ENCODE data around the gene YIPF3. TPM values are rescaled to one million over a fixed set of nuclear protein-coding genes. Genes with fewer than 3 reads are reported as not detected.

Gene YIPF3
- total RNA-seq, 1 experiment from 2014 or later = 65.1 TPM

DNA sequence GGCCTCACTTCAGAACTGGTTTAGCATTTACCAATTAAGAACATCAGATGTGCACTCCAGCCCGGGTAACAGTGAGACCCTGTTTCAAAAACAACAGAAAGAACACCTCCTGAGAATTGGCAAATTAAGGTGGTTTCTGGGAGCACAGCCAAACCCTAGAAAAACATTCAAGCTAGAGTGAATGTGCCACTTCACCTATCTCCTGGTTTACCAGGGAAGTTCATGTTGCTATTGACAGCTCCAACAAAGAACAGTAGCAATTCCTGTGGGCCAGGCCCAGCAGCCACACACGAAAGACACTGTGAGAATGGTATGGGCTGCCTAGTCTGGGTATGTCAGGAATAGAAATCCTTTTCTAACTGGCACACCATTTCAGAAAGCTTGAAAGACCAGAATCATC lies 5.1 kb upstream of the YIPF3 start:
- TF ChIP-seq, protein P1, sequence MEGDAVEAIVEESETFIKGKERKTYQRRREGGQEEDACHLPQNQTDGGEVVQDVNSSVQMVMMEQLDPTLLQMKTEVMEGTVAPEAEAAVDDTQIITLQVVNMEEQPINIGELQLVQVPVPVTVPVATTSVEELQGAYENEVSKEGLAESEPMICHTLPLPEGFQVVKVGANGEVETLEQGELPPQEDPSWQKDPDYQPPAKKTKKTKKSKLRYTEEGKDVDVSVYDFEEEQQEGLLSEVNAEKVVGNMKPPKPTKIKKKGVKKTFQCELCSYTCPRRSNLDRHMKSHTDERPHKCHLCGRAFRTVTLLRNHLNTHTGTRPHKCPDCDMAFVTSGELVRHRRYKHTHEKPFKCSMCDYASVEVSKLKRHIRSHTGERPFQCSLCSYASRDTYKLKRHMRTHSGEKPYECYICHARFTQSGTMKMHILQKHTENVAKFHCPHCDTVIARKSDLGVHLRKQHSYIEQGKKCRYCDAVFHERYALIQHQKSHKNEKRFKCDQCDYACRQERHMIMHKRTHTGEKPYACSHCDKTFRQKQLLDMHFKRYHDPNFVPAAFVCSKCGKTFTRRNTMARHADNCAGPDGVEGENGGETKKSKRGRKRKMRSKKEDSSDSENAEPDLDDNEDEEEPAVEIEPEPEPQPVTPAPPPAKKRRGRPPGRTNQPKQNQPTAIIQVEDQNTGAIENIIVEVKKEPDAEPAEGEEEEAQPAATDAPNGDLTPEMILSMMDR (IDR thresholded peaks at IDR 0.05; ENCODE audit: unreplicated experiment) = no peak
- POLR2A ChIA-PET = interaction anchor here (0.7 to 1.6 kb wide), 2 partner anchors 12 to 94 kb away, joined by 3 read pairs; partner anchors contain the start of genes ABCC10 and LRRC73

DNA sequence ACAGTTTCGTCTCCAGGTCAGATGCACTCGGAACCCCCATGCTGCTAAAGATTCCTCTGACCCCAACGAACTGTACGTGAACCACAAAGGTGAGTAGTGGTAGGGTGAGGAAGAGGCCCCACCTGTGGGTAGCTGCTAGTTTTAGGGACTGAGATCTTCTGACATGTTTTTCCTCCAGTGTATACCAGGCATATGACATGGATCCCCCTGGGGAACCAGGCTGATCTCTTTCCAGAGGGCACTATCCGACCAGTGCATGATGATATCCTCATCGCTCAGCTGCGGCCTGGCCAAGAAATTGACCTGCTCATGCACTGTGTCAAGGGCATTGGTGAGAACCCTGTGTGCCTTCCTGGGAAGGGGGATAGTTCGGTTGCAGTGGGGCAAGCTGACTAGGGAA lies 3.4 kb upstream of the YIPF3 start:
- BruUV-seq (replicated peaks) = TSS peak; percentile 0
- Mint-ChIP-seq H3K27me3 (ENCODE audit: insufficient read depth, unreplicated experiment) (no peaks in the 10 kb centered on the region), H3K9me3 (ENCODE audit: unreplicated experiment) (no peaks in the 10 kb centered on the region), H3K27ac (ENCODE audit: low read depth, unreplicated experiment) (no peak overlapping the region), H3K4me3 (ENCODE audit: unreplicated experiment) (no peak overlapping the region), H3K4me1 (ENCODE audit: insufficient read depth, unreplicated experiment) (peaks cover 16% of the 10 kb centered on the region), H3K36me3 (ENCODE audit: insufficient read depth, unreplicated experiment) (peaks cover under 1% of the 10 kb centered on the region)
- intact Hi-C loops (cut with micrococcal nuclease) = no loop called here
- no peak for DNase-seq (ENCODE audit: unreplicated experiment)
- POLR2A ChIA-PET = interaction anchor here (1.4 kb wide), 1 partner anchor 10 kb away, joined by 4 read pairs; the partner anchor contains the start of gene LRRC73
- TF ChIP-seq, protein P1 (IDR thresholded peaks at IDR 0.05; ENCODE audit: unreplicated experiment) = no peak
- CTCF ChIA-PET = interaction anchor here (0.9 kb wide), 1 partner anchor 16 kb away, joined by 4 read pairs; no protein-coding TSS in a partner anchor

More for the DNA sequence above, 5.1 kb upstream of the YIPF3 start:
- Mint-ChIP-seq H3K27me3 (ENCODE audit: insufficient read depth, unreplicated experiment) (no peaks in the 10 kb centered on the region), H3K36me3 (ENCODE audit: insufficient read depth, unreplicated experiment) (no peaks in the 10 kb centered on the region), H3K4me3 (ENCODE audit: unreplicated experiment) (no peak overlapping the region), H3K4me1 (ENCODE audit: insufficient read depth, unreplicated experiment) (peaks cover 5% of the 10 kb centered on the region), H3K9me3 (ENCODE audit: unreplicated experiment) (no peaks in the 10 kb centered on the region), H3K27ac (ENCODE audit: low read depth, unreplicated experiment) (no peak overlapping the region)
- DNase-seq (ENCODE audit: unreplicated experiment) = no peak
- intact Hi-C loops (cut with micrococcal nuclease) = no loop called here
- no TSS peak for BruUV-seq (replicated peaks)
- CTCF ChIA-PET = no interaction called here

DNA sequence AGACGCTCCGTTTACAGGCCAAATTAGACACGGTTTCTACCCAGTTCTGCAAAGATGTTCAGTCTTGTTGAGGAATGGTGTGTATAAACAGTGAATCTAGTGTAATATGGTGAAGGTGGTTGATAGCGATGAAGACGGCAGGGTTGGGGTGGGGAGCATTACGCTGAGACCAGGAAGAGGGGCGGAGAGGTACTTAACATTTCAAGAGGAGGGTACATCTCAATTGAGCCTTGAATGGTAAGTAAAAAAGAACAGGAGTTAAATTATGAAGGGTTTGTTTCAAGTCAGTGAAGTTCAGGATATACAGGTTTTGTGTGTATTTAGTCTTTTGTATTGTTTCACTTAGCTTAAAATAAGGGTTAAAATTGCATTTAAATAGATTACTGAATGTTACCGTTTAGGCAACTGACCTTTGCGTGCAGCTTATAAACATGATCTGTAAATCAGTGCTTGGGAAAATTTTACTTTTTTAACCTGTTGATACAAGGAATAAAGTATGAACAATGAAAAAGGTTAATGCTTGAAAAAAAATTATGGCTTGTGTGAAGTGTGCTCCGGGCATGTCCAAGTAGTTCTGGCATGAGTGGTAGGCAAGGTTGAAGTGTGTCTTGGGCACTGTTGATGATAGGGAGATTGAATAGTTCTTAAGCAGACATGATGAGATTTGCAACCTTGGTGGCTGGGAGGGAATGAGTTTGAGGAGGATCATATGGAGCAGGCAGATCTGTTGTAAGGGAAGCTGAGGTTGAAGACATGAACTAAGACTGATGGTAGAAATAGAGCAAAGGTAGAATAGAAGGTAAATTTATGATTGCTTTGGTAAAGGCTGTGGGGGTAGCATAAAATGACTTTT lies 1.0 kb upstream of the YIPF3 start:
- TF ChIP-seq, protein P1 (IDR thresholded peaks at IDR 0.05; ENCODE audit: unreplicated experiment) = no peak
- CTCF ChIA-PET = interaction anchor here (0.7 to 2.5 kb wide), 5 partner anchors 11 to 588 kb away, joined by 4 to 8 read pairs (median 4); partner anchors contain the start of gene CNPY3
- POLR2A ChIA-PET = interaction anchor here (0.7 to 3.8 kb wide), 26 partner anchors 8 to 772 kb away, joined by 3 to 27 read pairs (median 6); partner anchors contain the start of genes ABCC10, DLK2, DNPH1 and GTPBP2
- Mint-ChIP-seq H3K27ac (ENCODE audit: low read depth, unreplicated experiment) (no peak overlapping the region), H3K36me3 (ENCODE audit: insufficient read depth, unreplicated experiment) (peaks cover 20% of the 10 kb centered on the region), H3K4me1 (ENCODE audit: insufficient read depth, unreplicated experiment) (peaks cover 13% of the 10 kb centered on the region), H3K9me3 (ENCODE audit: unreplicated experiment) (no peaks in the 10 kb centered on the region), H3K27me3 (ENCODE audit: insufficient read depth, unreplicated experiment) (no peaks in the 10 kb centered on the region), H3K4me3 (ENCODE audit: unreplicated experiment) (no peak overlapping the region)
- peak; percentile 24 for DNase-seq (ENCODE audit: unreplicated experiment)
- intact Hi-C loops (cut with micrococcal nuclease) = loop anchor here (5.0 kb wide), 1 partner anchor 345 kb away; the partner anchor contains the start of gene SRF
- BruUV-seq (replicated peaks) = no TSS peak

DNA sequence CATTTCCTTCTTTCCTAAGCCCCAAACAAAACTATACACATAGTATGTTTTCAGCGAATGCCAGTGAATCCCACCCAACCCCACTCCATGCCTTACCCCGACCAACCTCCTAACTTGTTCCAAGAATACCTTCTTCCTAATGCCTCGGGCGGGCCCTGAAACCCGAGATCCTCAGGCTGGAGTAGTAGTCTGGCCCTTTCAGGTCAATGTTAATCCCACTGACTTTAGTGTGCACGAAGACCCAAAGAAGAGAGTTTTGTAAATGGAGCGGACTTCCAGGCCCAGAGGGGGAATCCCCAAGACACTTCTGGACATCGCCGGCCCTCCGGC lies 394 bp downstream of the YIPF3 start:
- POLR2A ChIA-PET = interaction anchor here (0.6 to 3.8 kb wide), 20 partner anchors 10 to 518 kb away, joined by 3 to 27 read pairs (median 7); partner anchors contain the start of genes ABCC10, DLK2, DNPH1 and GTPBP2
- H3K4me1 Mint-ChIP-seq (ENCODE audit: insufficient read depth, unreplicated experiment) = peaks cover 13% of the 10 kb centered on the region
- BruUV-seq (replicated peaks) = TSS peak; percentile 62
- TF ChIP-seq, protein P1 (IDR thresholded peaks at IDR 0.05; ENCODE audit: unreplicated experiment) = no peak
- H3K27ac Mint-ChIP-seq (ENCODE audit: low read depth, unreplicated experiment) = no peak overlapping the region
- no peak for DNase-seq (ENCODE audit: unreplicated experiment)
- peaks cover 34% of the 10 kb centered on the region for H3K36me3 Mint-ChIP-seq (ENCODE audit: insufficient read depth, unreplicated experiment)
- H3K9me3 Mint-ChIP-seq (ENCODE audit: unreplicated experiment) = no peaks in the 10 kb centered on the region
- intact Hi-C loops (cut with micrococcal nuclease) = loop anchor here (5.0 kb wide), 1 partner anchor 344 kb away; the partner anchor contains the start of gene SRF
- H3K27me3 Mint-ChIP-seq (ENCODE audit: insufficient read depth, unreplicated experiment) = no peaks in the 10 kb centered on the region
- no peak overlapping the region for H3K4me3 Mint-ChIP-seq (ENCODE audit: unreplicated experiment)
- CTCF ChIA-PET = interaction anchor here (1.7 to 1.9 kb wide), 2 partner anchors 9 to 20 kb away, joined by 4 to 7 read pairs; no protein-coding TSS in a partner anchor
